Adrenal gland (tissue), 12 donors: ENCODE measurements around the gene TRIM52. TPM values are rescaled to one million over a fixed set of nuclear protein-coding genes. Genes with fewer than 3 reads are reported as not detected.

ENCODE experiments used
- DNase-seq, 7 donors: peaks; one replicate each; pipeline ENCODE4 v3.0.0-alpha.2; 2019 to 2020
- H3K27ac ChIP-seq, 5 donors: fragments of 200-600 bp; sonication (generic) in 4 of 5; 1 replicate in 3 of 5; 2 replicates in 2 of 5; pipeline versions ENCODE4 v1.5.1 to v1.8.0; 2016 to 2020; ENCODE audit warnings: mild to moderate bottlenecking in 1 of 5
- H3K27me3 ChIP-seq: fragments of 200-600 bp; 2 replicates; pipeline ENCODE4 v1.8.0; 2021
- H3K36me3 ChIP-seq, 2 donors: fragments of 200-600 bp; replicated peaks in 1 of 2; 1 replicate in 1 of 2; 2 replicates in 1 of 2; pipeline versions ENCODE4 v1.5.1 to v1.8.0; 2018 to 2022
- H3K4me1 ChIP-seq, 2 donors: fragments of 200-600 bp; replicated peaks in 1 of 2; 1 replicate in 1 of 2; 2 replicates in 1 of 2; pipeline versions ENCODE4 v1.5.1 to v1.8.0; 2018 to 2021
- H3K4me3 ChIP-seq, 4 donors: fragments of 200-600 bp; sonication (generic) in 3 of 4; one replicate each; pipeline ENCODE4 v1.5.1; 2016 to 2018
- H3K9me3 ChIP-seq, 3 donors: fragments of 200-600 bp; sonication (generic) in 1 of 3; replicated peaks in 1 of 3; 1 replicate in 2 of 3; 2 replicates in 1 of 3; pipeline versions ENCODE4 v1.5.1 to v1.8.0; 2016 to 2021
- POLR2A ChIP-seq, 2 donors: fragments of 450-650 bp; IDR thresholded peaks; one replicate each; pipeline ENCODE4 v1.6.1; 2017; ENCODE audit warnings: antibody characterized with exemption in 2 of 2, mild to moderate bottlenecking in 2 of 2, moderate library complexity in 1 of 2
- WGBS, 4 donors: extraction: QIAGEN DNeasy Blood & Tissue Kit in 2 of 4; methylation state at CpG; one replicate each; pipeline versions ENCODE4 v1.1.5 to v1.1.7; 2013 to 2017; 5-methylcytosine and 5-hydroxymethylcytosine counted together
- intact Hi-C, 2 donors: fragments of 100-400 bp; cut with DNase I; formaldehyde crosslinking; loops; one replicate each; pipeline versions ENCODE4 v1.14.1 to v1.15.0; 2022 to 2023
- polyA plus RNA-seq, 3 donors: library from polyadenylated mRNA; stranded (reverse); fragments of 200-250 nt in 2 of 3; fragments of 350-450 nt in 1 of 3; fragmentation: Illumina TruSeq in 1 of 3; extraction: RNeasy Lipid Tissue Mini Kit (QIAGEN cat#74804) in 1 of 3; gene quantifications; one replicate each; pipeline ENCODE4 v1.2.3, GENCODE V29; 2013 to 2014
- total RNA-seq, 9 donors: library from RNA; depleted of rRNA in 4 of 9; stranded (reverse); fragments of >200 nt in 4 of 9; fragments of 120-200 nt in 1 of 9; fragmentation: NEBNext Ultra II Directional in 1 of 9; extraction: Animal tissue kit (Norgen Biotek cat#: 25700) in 1 of 9; gene quantifications; one replicate each; pipeline versions ENCODE4 v1.1.0 to v1.2.4, GENCODE V29; 2013 to 2023
- TF ChIP-seq, protein P1 (sequence below), 6 experiments: fragments of 450-650 bp in 4 of 6; fragments of 200-600 bp in 2 of 6; sonication (generic) in 1 of 6; IDR thresholded peaks; 1 replicate in 5 of 6; 2 replicates in 1 of 6; pipeline versions ENCODE4 v1.5.1 to v1.8.0; 2016 to 2021; ENCODE audit warnings: antibody characterized with exemption in 6 of 6, mild to moderate bottlenecking in 2 of 6, moderate library complexity in 1 of 6
- donor health status: healthy with polysubstance abuse.
- donor health status: Bipolar disorder and iron deficiency.
- donor health status: DM: yes; HTN: yes; CAD: no.
- donor health status: DM: no; HTN: no; CAD: no.
- donor health status: DM: no; HTN: no; CAD: no.
- donor health status: DM: yes; HTN: yes; CAD: no.

The TRIM52 gene
- total and polyA plus RNA-seq, 12 donors: 7.8 to 23.9 (median 13.2) TPM

DNA sequence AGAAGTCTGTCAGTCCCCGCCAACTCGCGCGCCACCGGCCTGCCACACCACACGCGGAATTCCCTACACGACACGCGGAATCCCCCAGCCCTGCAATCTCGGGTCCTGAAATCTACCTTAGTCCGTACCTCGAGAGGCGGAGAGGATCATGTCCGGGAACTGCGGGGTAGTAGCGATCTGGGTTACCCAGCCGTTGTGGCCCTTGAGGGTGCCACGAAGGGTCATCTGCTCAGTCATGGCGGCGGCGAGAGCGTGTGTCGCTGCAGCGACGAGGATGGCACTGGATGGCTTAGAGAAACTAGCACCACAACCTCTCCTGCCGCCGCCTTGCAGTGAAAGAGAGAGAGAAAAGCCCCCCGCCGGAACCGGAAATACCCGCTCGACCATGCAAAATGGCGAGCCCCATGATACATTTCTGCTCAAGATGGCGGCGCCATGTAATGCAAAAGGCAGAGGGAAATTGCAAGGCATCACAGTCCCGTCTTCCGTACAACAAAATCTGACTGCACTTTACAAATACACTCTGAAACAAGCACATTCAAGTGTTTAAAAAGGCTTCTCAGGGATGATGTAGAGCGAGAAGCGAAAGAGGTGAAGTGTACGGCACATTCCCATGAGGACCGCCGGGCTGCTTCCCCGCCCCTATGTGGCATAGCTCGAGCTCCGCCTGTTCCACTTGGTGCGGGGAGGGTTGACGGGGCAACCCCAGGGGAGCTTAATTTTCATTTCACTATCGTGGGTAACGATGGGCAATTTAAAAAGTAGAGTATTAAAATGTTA is 17.2 kb downstream of the TRIM52 start, which contains the start of gene RACK1:
Gene RACK1, minus strand, starts transcription at position 343 of the 780 bp plus-strand sequence. Its CDS starts 106 bp downstream, at position 237.
- H3K4me1 ChIP-seq: peaks cover 39 to 49% of the 10 kb centered on the region in 2 donors
- peak; percentile 85 to 96 (median 91) for DNase-seq
- H3K4me3 ChIP-seq: peak within 1 kb of the TSS; percentile 33 to 85 (median 54)
- 0 to 1% (median 0%) methylated on average over 30 to 50 of the region's 50 CpGs for WGBS, 4 donors
- peak within 1 kb of the TSS; percentile 55 to 96 (median 91) for H3K27ac ChIP-seq
- H3K36me3 ChIP-seq: peaks cover under 1 to 37% of the 10 kb centered on the region in 2 donors
- no peaks in the 10 kb centered on the region for H3K27me3 ChIP-seq
- H3K9me3 ChIP-seq: no peaks in the 10 kb centered on the region
- TF ChIP-seq, protein P1, sequence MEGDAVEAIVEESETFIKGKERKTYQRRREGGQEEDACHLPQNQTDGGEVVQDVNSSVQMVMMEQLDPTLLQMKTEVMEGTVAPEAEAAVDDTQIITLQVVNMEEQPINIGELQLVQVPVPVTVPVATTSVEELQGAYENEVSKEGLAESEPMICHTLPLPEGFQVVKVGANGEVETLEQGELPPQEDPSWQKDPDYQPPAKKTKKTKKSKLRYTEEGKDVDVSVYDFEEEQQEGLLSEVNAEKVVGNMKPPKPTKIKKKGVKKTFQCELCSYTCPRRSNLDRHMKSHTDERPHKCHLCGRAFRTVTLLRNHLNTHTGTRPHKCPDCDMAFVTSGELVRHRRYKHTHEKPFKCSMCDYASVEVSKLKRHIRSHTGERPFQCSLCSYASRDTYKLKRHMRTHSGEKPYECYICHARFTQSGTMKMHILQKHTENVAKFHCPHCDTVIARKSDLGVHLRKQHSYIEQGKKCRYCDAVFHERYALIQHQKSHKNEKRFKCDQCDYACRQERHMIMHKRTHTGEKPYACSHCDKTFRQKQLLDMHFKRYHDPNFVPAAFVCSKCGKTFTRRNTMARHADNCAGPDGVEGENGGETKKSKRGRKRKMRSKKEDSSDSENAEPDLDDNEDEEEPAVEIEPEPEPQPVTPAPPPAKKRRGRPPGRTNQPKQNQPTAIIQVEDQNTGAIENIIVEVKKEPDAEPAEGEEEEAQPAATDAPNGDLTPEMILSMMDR (IDR thresholded peaks at IDR 0.05): no peak
- TF ChIP-seq POLR2A (IDR thresholded peaks at IDR 0.05): peak in 1 of 2 donors; percentile 57
- intact Hi-C loops: no loop called here

DNA sequence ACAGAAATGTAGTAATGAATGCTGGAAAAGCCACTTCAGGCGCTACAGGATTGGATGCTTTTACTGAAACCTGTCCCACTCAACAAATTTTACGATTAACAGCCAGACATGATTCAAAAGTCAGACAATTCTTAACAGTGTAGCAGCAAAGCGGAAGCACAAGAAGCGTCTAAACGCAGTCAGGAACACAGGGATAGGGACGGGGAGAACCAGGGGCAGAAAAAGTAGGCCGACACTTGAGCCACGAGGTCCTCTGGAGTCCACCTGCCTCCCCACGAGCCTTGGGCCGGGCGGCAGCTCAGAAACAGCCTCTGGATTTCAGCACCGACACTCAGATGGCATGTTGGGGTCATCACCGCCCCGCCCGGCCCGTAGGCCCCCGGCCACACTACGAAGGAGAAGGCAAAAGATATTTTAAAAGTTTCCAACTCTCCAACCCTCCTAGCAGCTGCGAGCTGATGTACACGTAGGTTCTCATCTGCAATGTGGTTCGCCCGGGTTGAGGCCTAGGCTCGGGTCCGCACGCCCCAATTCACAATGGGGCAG is 17.9 kb downstream of the TRIM52 start:
- Histone ChIP-seq H3K4me1 (peaks cover 33 to 42% of the 10 kb centered on the region in 2 donors), H3K36me3 (peaks cover 4 to 44% of the 10 kb centered on the region in 2 donors), H3K9me3 (no peaks in the 10 kb centered on the region), H3K4me3 (peak overlapping the region; percentile 33 to 85 (median 54)), H3K27me3 (no peaks in the 10 kb centered on the region), H3K27ac (peak overlapping the region; percentile 55 to 96 (median 91))
- peak in 1 of 2 donors; percentile 5 for TF ChIP-seq POLR2A (IDR thresholded peaks at IDR 0.05)
- TF ChIP-seq, protein P1 (IDR thresholded peaks at IDR 0.05): no peak
- WGBS, 4 donors: 0 to 1% (median 0%) methylated on average over 9 to 25 of the region's 25 CpGs
- intact Hi-C loops: no loop called here
- peak in 2 of 7 donors; percentile 49 to 56 for DNase-seq

DNA sequence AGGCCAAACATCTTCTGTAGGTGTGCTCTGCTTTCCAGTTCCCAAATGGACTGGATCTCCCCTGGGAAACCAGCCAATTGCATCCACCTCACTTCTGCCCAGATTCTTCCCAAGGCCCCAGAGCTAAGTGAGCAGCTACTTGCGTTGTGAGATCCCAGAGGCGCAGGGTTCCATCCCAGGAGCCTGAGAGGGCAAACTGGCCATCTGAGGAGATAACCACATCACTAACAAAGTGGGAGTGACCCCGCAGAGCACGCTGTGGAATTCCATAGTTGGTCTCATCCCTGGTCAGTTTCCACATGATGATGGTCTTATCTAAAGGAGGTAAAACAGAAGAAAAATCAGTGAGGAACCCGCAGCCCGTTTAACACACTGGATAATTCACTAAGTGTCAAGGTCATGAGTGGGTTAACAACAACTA is 18.9 kb downstream of the TRIM52 start:
- Histone ChIP-seq H3K4me1 (peaks cover 28 to 37% of the 10 kb centered on the region in 2 donors), H3K27ac (peak overlapping the region in 3 of 5 donors; percentile 91 to 96 (median 92)), H3K4me3 (peak overlapping the region in 1 of 4 donors; percentile 85), H3K36me3 (peaks cover 4 to 54% of the 10 kb centered on the region in 2 donors), H3K9me3 (no peaks in the 10 kb centered on the region), H3K27me3 (no peaks in the 10 kb centered on the region)
- intact Hi-C loops: no loop called here
- DNase-seq: peak in 1 of 7 donors; percentile 47
- 21 to 34% (median 30%) methylated on average over 5 to 6 of the region's 6 CpGs for WGBS, 4 donors
- no peak for TF ChIP-seq POLR2A (IDR thresholded peaks at IDR 0.05)
- TF ChIP-seq, protein P1 (IDR thresholded peaks at IDR 0.05): no peak

DNA sequence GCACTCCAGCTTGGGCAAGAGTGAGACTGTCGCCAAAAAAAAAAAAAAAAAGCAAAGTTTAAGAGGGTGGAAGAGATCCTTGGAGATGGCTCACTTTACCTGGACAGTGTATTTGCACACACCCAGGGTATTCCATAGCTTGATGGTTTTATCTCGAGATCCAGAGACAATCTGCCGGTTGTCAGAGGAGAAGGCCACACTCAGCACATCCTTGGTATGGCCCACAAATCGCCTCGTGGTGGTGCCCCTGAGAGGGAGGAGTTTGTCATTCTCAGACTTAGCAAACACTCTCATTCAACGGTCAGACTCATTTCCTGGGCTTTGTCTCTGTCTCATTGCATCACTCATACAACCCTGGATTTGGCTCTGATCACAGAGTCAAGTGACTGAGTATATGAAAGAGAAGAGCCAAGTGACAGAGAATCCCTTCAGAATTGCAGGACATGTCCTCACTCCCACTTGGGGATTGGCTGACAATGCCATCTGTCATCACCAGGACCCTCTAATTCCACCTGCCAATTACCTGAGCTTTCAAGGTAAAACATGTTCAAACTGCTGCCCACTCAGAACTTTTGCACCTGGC is 19.5 kb downstream of the TRIM52 start:
- no peaks in the 10 kb centered on the region for H3K9me3 ChIP-seq
- no peak overlapping the region for H3K4me3 ChIP-seq
- intact Hi-C loops: no loop called here
- WGBS, 4 donors: 20 to 28% (median 26%) methylated on average over 6 of the region's 6 CpGs
- H3K27me3 ChIP-seq: no peaks in the 10 kb centered on the region
- DNase-seq: peak in 3 of 7 donors; percentile 43 to 60 (median 58)
- peaks cover 28 to 37% of the 10 kb centered on the region in 2 donors for H3K4me1 ChIP-seq
- peak overlapping the region in 3 of 5 donors; percentile 91 to 96 (median 92) for H3K27ac ChIP-seq
- TF ChIP-seq POLR2A (IDR thresholded peaks at IDR 0.05): no peak
- TF ChIP-seq, protein P1 (IDR thresholded peaks at IDR 0.05): no peak
- H3K36me3 ChIP-seq: peaks cover 4 to 60% of the 10 kb centered on the region in 2 donors
